NCI-H460 (cell line): ENCODE measurements around the gene KCNJ18. TPM values are rescaled to one million over a fixed set of nuclear protein-coding genes. Genes with fewer than 3 reads are reported as not detected.
"Not testable (repeated sequence)": the region's sequence is repeated elsewhere in the genome, so short reads cannot be mapped to it uniquely, and the experiment has no call there.

ENCODE experiments used
- DNase-seq: peaks from one replicate; pipeline ENCODE4 v3.0.0-alpha.2; 2016; ENCODE audit warnings: low read depth; ENCODE audit errors: extremely low read depth
- total RNA-seq: library from RNA; depleted of rRNA; stranded (reverse); fragments of >200 nt; shearing (Covaris generic); gene quantifications from 2 replicates; pipeline ENCODE4 v1.2.3, GENCODE V29; 2014

Gene KCNJ18
- total RNA-seq, 1 experiment from 2014 or later: not detected

- not testable (repeated sequence) for DNase-seq
These were observed 8.4 kb upstream of the KCNJ18 start for GRCh38 chr17:21683897-21684296.

GRCh38 chr17:21684384-21684783 is 7.9 kb upstream of the KCNJ18 start:
- not testable (repeated sequence) for DNase-seq

- not testable (repeated sequence) for DNase-seq
These were observed 7.1 kb upstream of the KCNJ18 start for GRCh38 chr17:21685061-21685795.

- DNase-seq: no peak
These were observed 5.9 kb upstream of the KCNJ18 start for GRCh38 chr17:21686165-21687015.

- DNase-seq: no peak
These were observed 5.0 kb upstream of the KCNJ18 start for GRCh38 chr17:21687136-21687953.

GRCh38 chr17:21688293-21688949 is 3.9 kb upstream of the KCNJ18 start:
- no peak for DNase-seq

- no peak for DNase-seq
These were observed 2.7 kb upstream of the KCNJ18 start for GRCh38 chr17:21689604-21690003.

- DNase-seq: not testable (repeated sequence)
These were observed 1.5 kb upstream of the KCNJ18 start for GRCh38 chr17:21690811-21691210.

GRCh38 chr17:21691481-21691880 is 842 bp upstream of the KCNJ18 start:
- not testable (repeated sequence) for DNase-seq

- not testable (repeated sequence) for DNase-seq
These were observed 362 bp downstream of the KCNJ18 start for GRCh38 chr17:21692704-21693065.

GRCh38 chr17:21693391-21693796 is 1.1 kb downstream of the KCNJ18 start:
- not testable (repeated sequence) for DNase-seq

GRCh38 chr17:21693937-21694336 is 1.6 kb downstream of the KCNJ18 start:
- not testable (repeated sequence) for DNase-seq

- not testable (repeated sequence) for DNase-seq
These were observed 3.9 kb downstream of the KCNJ18 start for GRCh38 chr17:21696227-21696626.

GRCh38 chr17:21696842-21697507 is 4.7 kb downstream of the KCNJ18 start:
- DNase-seq: not testable (repeated sequence)

GRCh38 chr17:21697508-21697860 is 5.2 kb downstream of the KCNJ18 start:
- DNase-seq: not testable (repeated sequence)

- not testable (repeated sequence) for DNase-seq
These were observed 6.2 kb downstream of the KCNJ18 start for GRCh38 chr17:21698437-21699075.

GRCh38 chr17:21699124-21699523 is 6.8 kb downstream of the KCNJ18 start:
- DNase-seq: not testable (repeated sequence)

- DNase-seq: not testable (repeated sequence)
These were observed 7.4 kb downstream of the KCNJ18 start for GRCh38 chr17:21699573-21700236.

- not testable (repeated sequence) for DNase-seq
These were observed 8.8 kb downstream of the KCNJ18 start for GRCh38 chr17:21701090-21701489.
